Mammary epithelial cell (primary cell): ENCODE results near the gene VAV3.

Source experiments
- EZH2 ChIP-seq: IDR thresholded peaks from 2 replicates; pipeline ENCODE4 v1.6.1; 2012; ENCODE audit warnings: low read length, inconsistent platforms, borderline replicate concordance
- TF ChIP-seq, protein P1 (sequence below), 2 donors: IDR thresholded peaks in 1 of 2; conservative IDR thresholded peaks in 1 of 2; 2 replicates each; pipeline ENCODE4 v1.5.1; 2011 to 2012; ENCODE audit warnings: inconsistent platforms in 2 of 2, low read length in 2 of 2, mild to moderate bottlenecking in 2 of 2, control low read depth in 1 of 2, low read depth in 1 of 2; ENCODE audit not compliant: insufficient read depth in 1 of 2; ENCODE audit errors: extremely low read depth in 1 of 2

- TF ChIP-seq, protein P1, sequence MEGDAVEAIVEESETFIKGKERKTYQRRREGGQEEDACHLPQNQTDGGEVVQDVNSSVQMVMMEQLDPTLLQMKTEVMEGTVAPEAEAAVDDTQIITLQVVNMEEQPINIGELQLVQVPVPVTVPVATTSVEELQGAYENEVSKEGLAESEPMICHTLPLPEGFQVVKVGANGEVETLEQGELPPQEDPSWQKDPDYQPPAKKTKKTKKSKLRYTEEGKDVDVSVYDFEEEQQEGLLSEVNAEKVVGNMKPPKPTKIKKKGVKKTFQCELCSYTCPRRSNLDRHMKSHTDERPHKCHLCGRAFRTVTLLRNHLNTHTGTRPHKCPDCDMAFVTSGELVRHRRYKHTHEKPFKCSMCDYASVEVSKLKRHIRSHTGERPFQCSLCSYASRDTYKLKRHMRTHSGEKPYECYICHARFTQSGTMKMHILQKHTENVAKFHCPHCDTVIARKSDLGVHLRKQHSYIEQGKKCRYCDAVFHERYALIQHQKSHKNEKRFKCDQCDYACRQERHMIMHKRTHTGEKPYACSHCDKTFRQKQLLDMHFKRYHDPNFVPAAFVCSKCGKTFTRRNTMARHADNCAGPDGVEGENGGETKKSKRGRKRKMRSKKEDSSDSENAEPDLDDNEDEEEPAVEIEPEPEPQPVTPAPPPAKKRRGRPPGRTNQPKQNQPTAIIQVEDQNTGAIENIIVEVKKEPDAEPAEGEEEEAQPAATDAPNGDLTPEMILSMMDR (conservative IDR thresholded peaks at IDR 0.05 in 1 of 2, IDR thresholded peaks at IDR 0.05 in 1 of 2; ENCODE audit: extremely low read depth in 1 of 2, insufficient read depth in 1 of 2, low read depth in 1 of 2, low read length in 2 of 2): no peak
- TF ChIP-seq EZH2: no peak
These were observed 1.2 kb downstream of the VAV3 start for GRCh38 chr1:107963601-107964335.
